Renal cortex interstitium (tissue), 11 donors: ENCODE data around the gene FGF22. TPM values are rescaled to one million over a fixed set of nuclear protein-coding genes. Genes with fewer than 3 reads are reported as not detected.
A peak's percentile ranks its signal among the peaks of the same experiment; 100 is the strongest.
"Not testable (repeated sequence)": the region's sequence is repeated elsewhere in the genome, so short reads cannot be mapped to it uniquely, and the experiment has no call there.

Experiments used
- DNase-seq, 11 donors: peaks; one replicate each; pipeline ENCODE4 v3.0.0-alpha.2; 2013; ENCODE audit warnings: low read depth in 9 of 11, low spot score in 4 of 11; ENCODE audit errors: extremely low read depth in 1 of 11
- polyA plus RNA-seq, 3 donors: library from polyadenylated mRNA; unstranded; fragments of 120-200 nt; gene quantifications; one replicate each; pipeline ENCODE4 v1.2.1, GENCODE V29; 2013; ENCODE audit not compliant: insufficient read length in 3 of 3

Gene FGF22
- polyA plus RNA-seq, 3 donors = 0.31 to 1.1 (median 0.92) TPM

- no peak for DNase-seq
Measured at GRCh38 chr19:651991-652390, 12.3 kb downstream of the FGF22 start.

- DNase-seq = no peak
Measured at GRCh38 chr19:652467-653389, 13.0 kb downstream of the FGF22 start.

GRCh38 chr19:653425-653824 lies 13.7 kb downstream of the FGF22 start:
- DNase-seq = no peak

DNA sequence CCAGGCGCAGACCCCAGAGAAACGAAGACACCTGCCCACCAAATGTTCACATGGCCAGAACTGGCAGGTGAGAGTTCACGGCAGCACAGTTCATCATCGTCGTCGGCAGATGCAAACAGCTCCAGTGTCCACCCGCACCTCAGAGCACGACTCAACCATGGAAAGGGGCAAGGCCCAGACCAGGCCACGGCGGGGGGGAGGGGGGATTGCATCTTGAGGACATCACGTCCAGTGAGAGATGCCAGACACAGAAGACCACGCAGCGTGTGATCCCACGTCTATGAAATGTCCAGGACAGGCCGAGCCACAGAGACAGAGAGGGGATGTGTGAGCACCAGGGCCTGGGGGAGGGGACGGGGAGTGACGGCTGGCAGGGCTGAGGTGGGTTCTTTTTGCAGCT lies 16.0 kb downstream of the FGF22 start:
- DNase-seq = no peak

DNA sequence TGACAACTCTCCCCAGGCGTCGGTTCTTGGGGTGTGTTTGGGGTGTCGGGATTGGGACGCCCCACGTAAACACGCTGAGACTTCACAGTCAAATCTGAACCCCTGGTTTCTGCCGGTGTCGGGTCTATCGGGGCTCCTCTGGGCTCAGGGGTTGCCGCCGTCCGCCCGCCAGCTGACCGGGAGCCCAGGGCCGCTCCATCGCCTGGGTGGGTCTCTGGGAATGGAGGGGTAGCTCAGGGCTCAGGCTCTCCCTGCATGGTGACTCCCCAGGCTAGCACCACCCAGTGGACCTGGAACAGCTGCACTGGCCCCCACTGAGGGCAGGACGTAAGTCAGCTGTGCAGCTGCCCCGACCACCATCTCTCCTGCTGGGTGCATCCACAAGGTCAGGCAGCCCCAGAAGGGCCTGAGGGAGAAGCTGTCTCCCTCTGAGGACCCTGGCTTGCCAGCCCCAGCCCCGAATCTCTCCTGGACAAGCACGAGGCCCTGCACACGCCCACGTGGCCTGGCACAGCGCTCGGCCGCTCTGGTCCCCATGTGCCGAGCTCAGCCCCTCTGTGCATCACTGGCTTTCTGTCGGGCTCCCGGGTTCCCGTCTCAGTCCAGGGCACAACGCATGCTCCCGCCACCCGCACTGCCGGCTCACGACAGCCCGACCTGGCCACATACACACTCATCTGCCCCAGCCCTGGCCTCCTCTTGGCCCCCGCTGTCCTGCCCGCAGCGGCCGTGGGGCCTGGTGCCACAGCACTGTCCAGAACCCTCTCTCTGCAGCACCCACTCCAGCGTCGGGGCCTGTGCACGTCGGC lies 17.3 kb downstream of the FGF22 start:
- no peak for DNase-seq

DNA sequence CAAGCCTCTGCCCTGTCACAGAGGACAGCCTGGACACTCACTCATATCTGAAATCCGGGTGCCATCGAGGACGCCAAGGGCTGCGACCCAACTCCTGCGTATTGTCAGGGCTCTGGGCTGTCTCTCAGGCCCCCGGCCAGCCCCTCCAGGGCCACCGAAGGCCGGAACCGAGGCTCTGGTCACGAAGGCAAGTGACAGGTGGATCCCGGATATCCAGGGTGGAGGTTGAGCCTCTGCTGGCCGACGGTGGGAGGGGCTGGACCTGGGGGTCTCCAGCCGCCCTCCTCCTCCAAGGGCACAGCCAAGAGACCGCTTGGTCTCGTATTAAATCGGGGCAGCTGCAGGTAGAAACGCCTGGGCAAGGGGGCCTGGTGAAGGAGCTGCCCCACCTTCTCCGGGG lies 17.9 kb downstream of the FGF22 start:
- no peak for DNase-seq

- DNase-seq = no peak
Measured at GRCh38 chr19:658059-658839, 18.6 kb downstream of the FGF22 start.

GRCh38 chr19:658916-659839 lies 19.5 kb downstream of the FGF22 start:
- DNase-seq = no peak

DNA sequence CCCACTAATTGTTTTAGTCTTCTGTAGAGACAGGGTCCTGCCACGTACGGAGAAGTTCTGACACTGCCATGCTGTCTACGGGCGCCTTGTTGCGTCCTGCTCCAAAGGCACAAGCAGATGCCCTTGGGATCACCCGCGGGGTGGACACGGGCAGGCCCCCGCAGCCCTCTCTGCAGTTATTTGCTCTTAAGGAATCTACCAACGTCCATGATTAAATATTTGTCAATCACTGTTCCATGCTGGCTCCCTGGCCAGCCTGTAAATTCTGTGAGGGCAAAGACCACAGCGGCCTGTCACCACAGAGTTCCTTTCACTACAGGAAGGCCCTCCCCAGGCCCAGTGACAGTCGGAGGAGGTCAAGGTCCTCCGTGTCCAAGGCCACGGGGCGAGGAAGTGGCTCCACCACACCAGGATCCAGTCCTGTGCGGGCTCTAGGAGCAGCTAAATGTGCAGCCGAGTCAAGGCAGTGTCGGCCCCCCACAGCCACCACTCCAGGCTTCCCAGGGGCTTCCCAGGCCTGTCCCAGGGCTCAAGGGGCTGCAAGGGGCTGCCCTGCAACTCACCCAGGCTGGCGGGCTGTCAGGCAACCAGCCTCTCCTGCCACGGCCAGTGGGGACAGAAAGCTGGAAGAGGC lies 21.2 kb downstream of the FGF22 start:
- DNase-seq = no peak

DNA sequence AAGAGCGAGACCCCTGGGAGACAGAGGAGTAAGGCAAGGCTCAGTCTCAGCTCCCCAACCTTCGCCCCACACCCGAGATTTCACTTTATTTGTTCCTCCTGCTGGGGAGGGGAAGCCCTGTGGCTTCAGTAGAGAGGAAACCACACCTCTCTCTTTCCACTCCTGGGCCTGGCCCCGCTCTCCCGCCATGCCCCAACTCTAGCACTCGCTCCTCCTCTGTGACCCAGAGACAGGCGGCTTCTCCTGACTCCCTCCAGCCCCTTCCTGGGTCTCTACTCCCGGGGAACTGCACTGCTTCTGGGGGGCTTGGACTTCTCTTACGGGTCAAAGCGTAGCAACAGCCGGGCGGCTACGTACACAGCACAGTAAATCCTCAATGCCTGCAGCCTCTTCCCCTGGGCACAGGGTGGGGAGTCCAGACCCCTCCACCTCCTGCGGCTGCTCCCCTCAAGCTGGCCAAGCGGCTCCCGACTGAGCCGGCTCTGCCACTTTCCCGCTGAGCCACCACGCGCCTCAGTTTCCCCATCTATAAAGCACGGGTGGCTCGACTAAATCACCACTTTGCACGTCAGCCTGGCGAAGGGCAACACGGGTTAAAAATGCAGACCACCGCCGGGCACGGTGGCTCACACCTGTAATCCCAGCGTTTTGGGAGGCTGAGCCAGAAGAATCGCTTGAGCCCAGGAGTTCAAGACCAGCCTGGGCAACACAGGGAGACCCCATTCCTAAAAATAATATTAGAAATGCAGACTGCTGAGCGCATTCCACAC lies 21.9 kb downstream of the FGF22 start:
- DNase-seq = no peak

DNA sequence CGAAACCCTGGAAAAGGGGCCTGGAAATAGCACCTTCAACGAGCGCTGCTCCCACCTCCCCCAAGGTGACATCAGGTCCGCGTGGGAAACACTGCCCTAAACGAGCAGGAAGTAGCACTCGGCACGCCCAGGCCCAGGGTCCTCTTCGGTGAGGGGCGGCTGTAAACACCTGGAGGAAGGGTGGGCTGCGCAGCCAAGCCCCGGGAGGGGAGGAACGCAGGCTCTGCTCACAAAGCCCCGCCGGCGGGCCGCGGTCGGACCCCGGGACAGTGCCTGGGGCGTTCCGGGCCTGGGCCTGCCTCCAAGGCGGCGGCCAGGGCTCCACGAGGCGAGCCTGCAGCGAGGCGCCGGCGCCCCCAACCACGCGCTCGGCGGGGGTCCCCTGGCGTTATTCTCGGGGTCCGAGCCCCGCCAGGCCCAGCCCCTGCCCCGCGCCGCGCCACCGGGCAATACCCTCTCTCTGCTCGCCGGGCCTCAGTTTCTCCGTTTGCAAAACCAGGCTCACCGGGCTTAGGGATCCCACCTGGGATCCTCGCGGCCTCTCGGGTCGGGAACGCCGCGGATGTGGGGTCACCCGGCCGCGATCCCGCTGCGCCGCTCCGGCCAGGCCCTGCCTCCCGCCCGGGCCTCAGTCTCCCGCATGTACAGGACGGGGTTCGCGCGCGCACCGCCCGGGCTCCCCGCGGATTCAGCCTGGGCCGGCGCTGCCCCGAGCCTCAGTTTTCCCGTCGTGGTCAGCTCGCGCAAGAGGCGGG lies 22.7 kb downstream of the FGF22 start:
- no peak for DNase-seq

DNA sequence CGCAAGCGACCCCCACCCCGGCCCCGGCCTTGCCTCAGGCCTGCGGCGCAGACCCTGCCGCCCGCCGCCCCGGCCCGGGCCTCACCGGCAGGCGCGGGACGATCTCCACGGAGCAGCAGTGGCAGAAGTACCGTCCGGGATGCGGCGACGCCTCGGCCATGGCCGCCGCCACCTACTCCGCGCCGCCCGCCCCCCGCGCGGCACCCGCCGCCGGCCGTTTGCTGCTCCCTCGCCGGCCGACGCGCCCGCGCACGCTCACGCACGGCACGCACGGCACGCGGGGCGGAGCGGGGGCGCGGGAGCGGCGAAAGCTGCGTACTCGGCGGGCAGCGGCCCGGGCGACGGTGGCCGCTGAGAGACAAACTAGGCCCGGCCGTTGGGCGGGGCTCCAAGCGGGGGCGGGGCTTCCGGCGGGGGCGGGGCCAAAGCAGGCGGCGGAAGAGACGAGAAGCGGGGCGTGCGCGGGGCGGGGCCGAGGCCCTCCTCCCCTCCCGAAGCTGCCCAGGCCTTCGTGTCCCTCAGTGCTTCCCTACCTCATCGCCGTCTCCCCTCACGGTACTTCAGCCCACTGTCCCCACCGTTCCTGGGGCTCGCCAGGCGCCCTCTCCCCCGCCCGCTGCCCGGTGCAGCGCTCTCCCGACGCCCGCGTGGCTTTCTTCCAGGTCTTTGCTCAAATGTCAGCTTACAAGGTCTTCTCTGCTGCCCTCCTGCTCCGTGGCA lies 23.4 kb downstream of the FGF22 start, which contains the start of gene RNF126:
RNF126 (minus strand) TSS at position 253 of the 720 bp plus-strand sequence; CDS start at position 160, 93 bp downstream.
- DNase-seq = peak in 9 of 11 donors; percentile 66 to 87 (median 83)

DNA sequence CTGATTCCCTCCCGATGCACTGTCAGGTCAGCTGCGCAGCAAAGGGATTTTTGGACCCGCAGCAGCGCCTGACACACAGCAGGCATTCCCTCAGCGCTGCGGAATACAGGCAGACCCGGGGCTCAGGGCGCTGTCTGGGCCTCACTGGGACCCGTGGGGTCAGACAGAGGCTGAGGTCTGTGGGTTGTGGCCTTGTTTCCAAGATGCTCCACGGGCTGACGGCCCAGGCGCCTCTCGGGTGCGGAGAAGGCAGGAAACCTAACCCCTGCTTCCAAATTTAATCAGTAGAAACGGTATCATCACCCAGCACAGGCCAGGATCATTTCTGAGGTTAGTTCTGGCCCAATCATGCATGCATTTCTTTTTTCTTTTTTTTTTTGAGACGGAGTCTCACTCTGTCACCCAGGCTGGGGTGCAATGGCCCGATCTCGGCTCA lies 24.0 kb downstream of the FGF22 start:
- DNase-seq = no peak

DNA sequence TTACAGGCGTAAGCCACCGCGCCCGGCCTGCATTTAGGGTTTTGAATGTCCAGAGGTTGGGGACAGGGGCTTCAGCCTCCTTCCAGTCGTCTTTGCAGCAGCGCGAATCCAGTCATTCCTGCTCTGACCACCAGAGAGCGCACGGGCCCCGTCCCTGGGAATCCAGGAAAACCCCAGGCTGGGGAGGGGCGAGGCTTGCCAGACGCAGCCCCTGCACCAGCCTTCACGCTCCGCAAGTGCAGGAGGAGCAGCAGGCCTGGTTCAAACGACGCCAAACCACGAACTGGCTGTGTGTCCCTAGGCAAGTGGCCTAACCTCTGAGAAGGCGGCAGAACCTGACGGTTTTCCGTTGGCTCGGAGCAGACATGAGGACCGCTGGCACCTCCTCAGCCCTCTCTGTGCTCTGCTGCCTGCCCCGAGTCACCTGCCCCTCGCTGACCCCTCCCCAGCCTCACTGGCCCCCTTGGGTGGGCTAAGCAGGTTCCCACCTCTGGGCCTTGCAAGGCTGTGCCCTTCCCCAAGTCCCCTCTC lies 25.3 kb downstream of the FGF22 start:
- peak in 9 of 11 donors; percentile 63 to 84 (median 76) for DNase-seq

GRCh38 chr19:666985-667573 lies 27.4 kb downstream of the FGF22 start:
- DNase-seq = not testable (repeated sequence)
